ENCODE results near the gene TRMT2A.

Gene TRMT2A

DNA sequence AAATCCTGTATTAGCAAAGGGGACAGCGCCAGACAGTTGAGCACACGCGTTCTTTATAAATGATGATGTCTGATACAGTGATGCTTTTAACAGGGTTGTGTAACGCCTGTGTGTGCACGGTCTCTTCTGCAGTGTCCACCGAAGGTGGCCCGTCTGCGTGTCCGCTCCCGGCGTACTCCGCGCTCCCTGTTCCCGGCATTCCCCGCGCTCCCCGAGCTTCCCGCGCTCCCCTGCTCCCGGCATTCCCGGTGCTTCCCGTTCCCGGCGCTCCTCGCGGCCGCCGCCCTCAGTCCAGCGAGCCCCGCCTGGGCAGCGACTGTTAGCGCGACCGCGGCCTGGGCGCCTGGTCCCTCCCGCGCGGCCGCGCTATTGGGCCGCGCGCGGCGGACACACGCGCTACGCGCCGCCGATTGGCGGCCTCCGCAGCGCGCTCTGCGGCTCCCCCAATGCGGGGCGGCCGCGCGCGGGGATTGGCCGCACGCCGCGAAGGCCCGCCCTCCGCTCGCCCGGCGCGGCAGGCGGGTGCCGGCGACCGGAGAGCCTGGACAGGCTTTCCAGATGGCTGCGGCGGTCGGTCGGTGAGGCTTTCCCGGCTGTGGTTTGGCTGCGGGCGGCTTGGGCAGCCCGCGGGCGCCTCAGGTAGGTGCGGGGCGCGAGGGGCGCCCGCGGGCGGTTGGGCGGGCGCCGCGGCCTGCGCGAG lies 37.1 kb downstream of the TRMT2A start, which contains the start of gene DGCR8 (continued):
- TF ChIP-seq ZNF843 (tag by site-specific recombination; IDR thresholded peaks at IDR 0.05) = peak; percentile 48; the same call in 1 of the 2 replicates
- TF ChIP-seq ZNF184 (tag by site-specific recombination; IDR thresholded peaks at IDR 0.05) = 0 out of 2 replicates have a peak, but pooled peaks have one; percentile 41
- peak; percentile 89; the same call in 1 of the 2 replicates for TF ChIP-seq PBX3 (CRISPR knock-in tag; IDR thresholded peaks at IDR 0.05)
- TF ChIP-seq ZNF776 (tag by site-specific recombination; IDR thresholded peaks at IDR 0.05; ENCODE audit: borderline replicate concordance) = no peak
- no peak for TF ChIP-seq ZNF585B (tag by site-specific recombination; IDR thresholded peaks at IDR 0.05)
- TF ChIP-seq ZBTB48 (tag by site-specific recombination; IDR thresholded peaks at IDR 0.05) = 0 out of 2 replicates have a peak, but pooled peaks have one; percentile 17
- TF ChIP-seq ZNF629 (tag by site-specific recombination; IDR thresholded peaks at IDR 0.05) = peak; percentile 76
- peak; percentile 70; the same call in 1 of the 2 replicates for TF ChIP-seq ZBTB20 (tag by site-specific recombination; IDR thresholded peaks at IDR 0.05)
- no peak for TF ChIP-seq SALL2 (tag by site-specific recombination; IDR thresholded peaks at IDR 0.05; ENCODE audit: borderline replicate concordance)
- TF ChIP-seq ZNF76 (tag by site-specific recombination; IDR thresholded peaks at IDR 0.05; ENCODE audit: borderline replicate concordance, low read depth) = peak; percentile 100
- TF ChIP-seq GFI1B (tag by site-specific recombination; IDR thresholded peaks at IDR 0.05) = no peak
- TF ChIP-seq ZNF132 (tag by site-specific recombination; IDR thresholded peaks at IDR 0.05; ENCODE audit: borderline replicate concordance) = no peak
- TF ChIP-seq ZXDB (tag by site-specific recombination; IDR thresholded peaks at IDR 0.05) = peak; percentile 93
- peak; percentile 89; the same call in 1 of the 2 replicates for TF ChIP-seq ZNF501 (tag by site-specific recombination; IDR thresholded peaks at IDR 0.05)
- no peak for TF ChIP-seq ZNF571 (tag by site-specific recombination; IDR thresholded peaks at IDR 0.05)
- TF ChIP-seq HIC1 (tag by site-specific recombination; IDR thresholded peaks at IDR 0.05) = 0 out of 2 replicates have a peak, but pooled peaks have one; percentile 4
- no peak for TF ChIP-seq ZNF274 (IDR thresholded peaks at IDR 0.05; ENCODE audit: low read length)
- TF ChIP-seq ZNF274 (tag by site-specific recombination; IDR thresholded peaks at IDR 0.05; ENCODE audit: borderline replicate concordance) = no peak
- peak; percentile 55; the same call in 1 of the 2 replicates for TF ChIP-seq ZNF24 (tag by site-specific recombination; IDR thresholded peaks at IDR 0.05)
- no peak for TF ChIP-seq ZNF747 (tag by site-specific recombination; IDR thresholded peaks at IDR 0.05)
- TF ChIP-seq, protein P1, sequence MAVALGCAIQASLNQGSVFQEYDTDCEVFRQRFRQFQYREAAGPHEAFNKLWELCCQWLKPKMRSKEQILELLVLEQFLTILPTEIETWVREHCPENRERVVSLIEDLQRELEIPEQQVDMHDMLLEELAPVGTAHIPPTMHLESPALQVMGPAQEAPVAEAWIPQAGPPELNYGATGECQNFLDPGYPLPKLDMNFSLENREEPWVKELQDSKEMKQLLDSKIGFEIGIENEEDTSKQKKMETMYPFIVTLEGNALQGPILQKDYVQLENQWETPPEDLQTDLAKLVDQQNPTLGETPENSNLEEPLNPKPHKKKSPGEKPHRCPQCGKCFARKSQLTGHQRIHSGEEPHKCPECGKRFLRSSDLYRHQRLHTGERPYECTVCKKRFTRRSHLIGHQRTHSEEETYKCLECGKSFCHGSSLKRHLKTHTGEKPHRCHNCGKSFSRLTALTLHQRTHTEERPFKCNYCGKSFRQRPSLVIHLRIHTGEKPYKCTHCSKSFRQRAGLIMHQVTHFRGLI (tag by site-specific recombination; IDR thresholded peaks at IDR 0.05) = no peak
- TF ChIP-seq ZNF324 (tag by site-specific recombination; IDR thresholded peaks at IDR 0.05) = peak; percentile 85; the same call in 1 of the 2 replicates
- peak; percentile 89; the same call in 1 of the 2 replicates for TF ChIP-seq ZNF610 (tag by site-specific recombination; IDR thresholded peaks at IDR 0.05; ENCODE audit: borderline replicate concordance)
- TF ChIP-seq ZNF510 (tag by site-specific recombination; IDR thresholded peaks at IDR 0.05; ENCODE audit: insufficient replicate concordance) = no peak
- TF ChIP-seq YY2 (tag by site-specific recombination; IDR thresholded peaks at IDR 0.05) = peak; percentile 71
- TF ChIP-seq, protein P2, sequence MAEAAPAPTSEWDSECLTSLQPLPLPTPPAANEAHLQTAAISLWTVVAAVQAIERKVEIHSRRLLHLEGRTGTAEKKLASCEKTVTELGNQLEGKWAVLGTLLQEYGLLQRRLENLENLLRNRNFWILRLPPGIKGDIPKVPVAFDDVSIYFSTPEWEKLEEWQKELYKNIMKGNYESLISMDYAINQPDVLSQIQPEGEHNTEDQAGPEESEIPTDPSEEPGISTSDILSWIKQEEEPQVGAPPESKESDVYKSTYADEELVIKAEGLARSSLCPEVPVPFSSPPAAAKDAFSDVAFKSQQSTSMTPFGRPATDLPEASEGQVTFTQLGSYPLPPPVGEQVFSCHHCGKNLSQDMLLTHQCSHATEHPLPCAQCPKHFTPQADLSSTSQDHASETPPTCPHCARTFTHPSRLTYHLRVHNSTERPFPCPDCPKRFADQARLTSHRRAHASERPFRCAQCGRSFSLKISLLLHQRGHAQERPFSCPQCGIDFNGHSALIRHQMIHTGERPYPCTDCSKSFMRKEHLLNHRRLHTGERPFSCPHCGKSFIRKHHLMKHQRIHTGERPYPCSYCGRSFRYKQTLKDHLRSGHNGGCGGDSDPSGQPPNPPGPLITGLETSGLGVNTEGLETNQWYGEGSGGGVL (tag by site-specific recombination; IDR thresholded peaks at IDR 0.05) = peak; percentile 35; the same call in 1 of the 2 replicates
- no peak for TF ChIP-seq GLI4 (tag by site-specific recombination; IDR thresholded peaks at IDR 0.05)
- no peak for TF ChIP-seq ZNF211 (tag by site-specific recombination; IDR thresholded peaks at IDR 0.05; ENCODE audit: low read depth)
- no peak; the same call in 1 of the 2 replicates for TF ChIP-seq GLI2 (tag by site-specific recombination; IDR thresholded peaks at IDR 0.05; ENCODE audit: borderline replicate concordance, low read depth)
- no peak for TF ChIP-seq ZNF16 (tag by site-specific recombination; IDR thresholded peaks at IDR 0.05; ENCODE audit: low read depth)
- TF ChIP-seq ZNF48 (tag by site-specific recombination; IDR thresholded peaks at IDR 0.05) = no peak
- peak; percentile 26; the same call in 1 of the 2 replicates for TF ChIP-seq GLIS1 (tag by site-specific recombination; IDR thresholded peaks at IDR 0.05)
- no peak for TF ChIP-seq ZNF202 (tag by site-specific recombination; IDR thresholded peaks at IDR 0.05; ENCODE audit: borderline replicate concordance)
- no peak for TF ChIP-seq MYNN (tag by site-specific recombination; IDR thresholded peaks at IDR 0.05; ENCODE audit: borderline replicate concordance)
- TF ChIP-seq GLIS2 (tag by site-specific recombination; IDR thresholded peaks at IDR 0.05) = no peak

All from HEK293 (cell line).